ENCODE results near the gene PRLR. TPM values are rescaled to one million over a fixed set of nuclear protein-coding genes. Genes with fewer than 3 reads are reported as not detected.

The PRLR gene
- total and polyA plus RNA-seq, 2 experiments from 2014 or later, result 0.31 to 2.2 TPM

DNA sequence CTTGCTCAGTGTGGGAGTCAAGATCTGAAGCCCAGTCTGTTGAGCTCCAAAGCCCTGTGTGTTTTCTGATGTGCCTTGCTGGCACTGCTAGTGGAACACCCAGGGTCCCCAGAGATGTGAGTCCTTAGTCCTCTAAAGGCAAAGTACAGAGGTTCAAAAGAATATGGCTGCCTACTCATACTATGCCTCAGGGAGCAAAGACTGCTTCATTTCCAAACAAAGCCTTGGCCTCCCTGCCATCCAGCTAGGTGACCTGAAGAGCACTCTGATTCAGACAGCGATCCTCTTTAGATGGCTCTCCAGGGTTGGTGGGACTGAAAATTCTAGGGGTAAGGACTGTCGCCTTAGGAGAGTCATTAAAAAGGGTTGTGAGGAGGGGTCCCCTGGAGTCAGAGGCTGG, 2.0 kb downstream of the PRLR start (continued):
- TF ChIP-seq, protein P1, sequence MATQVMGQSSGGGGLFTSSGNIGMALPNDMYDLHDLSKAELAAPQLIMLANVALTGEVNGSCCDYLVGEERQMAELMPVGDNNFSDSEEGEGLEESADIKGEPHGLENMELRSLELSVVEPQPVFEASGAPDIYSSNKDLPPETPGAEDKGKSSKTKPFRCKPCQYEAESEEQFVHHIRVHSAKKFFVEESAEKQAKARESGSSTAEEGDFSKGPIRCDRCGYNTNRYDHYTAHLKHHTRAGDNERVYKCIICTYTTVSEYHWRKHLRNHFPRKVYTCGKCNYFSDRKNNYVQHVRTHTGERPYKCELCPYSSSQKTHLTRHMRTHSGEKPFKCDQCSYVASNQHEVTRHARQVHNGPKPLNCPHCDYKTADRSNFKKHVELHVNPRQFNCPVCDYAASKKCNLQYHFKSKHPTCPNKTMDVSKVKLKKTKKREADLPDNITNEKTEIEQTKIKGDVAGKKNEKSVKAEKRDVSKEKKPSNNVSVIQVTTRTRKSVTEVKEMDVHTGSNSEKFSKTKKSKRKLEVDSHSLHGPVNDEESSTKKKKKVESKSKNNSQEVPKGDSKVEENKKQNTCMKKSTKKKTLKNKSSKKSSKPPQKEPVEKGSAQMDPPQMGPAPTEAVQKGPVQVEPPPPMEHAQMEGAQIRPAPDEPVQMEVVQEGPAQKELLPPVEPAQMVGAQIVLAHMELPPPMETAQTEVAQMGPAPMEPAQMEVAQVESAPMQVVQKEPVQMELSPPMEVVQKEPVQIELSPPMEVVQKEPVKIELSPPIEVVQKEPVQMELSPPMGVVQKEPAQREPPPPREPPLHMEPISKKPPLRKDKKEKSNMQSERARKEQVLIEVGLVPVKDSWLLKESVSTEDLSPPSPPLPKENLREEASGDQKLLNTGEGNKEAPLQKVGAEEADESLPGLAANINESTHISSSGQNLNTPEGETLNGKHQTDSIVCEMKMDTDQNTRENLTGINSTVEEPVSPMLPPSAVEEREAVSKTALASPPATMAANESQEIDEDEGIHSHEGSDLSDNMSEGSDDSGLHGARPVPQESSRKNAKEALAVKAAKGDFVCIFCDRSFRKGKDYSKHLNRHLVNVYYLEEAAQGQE (IDR thresholded peaks at IDR 0.05; ENCODE audit: unreplicated experiment), result no peak
- TF ChIP-seq CREB1 (CRISPR knock-in tag; IDR thresholded peaks at IDR 0.05; ENCODE audit: low read depth), result no peak

GRCh38 chr5:35227720-35228119, 2.6 kb downstream of the PRLR start:
- DNase-seq (ENCODE audit: low spot score), result no peak
- H3K27me3 ChIP-seq (ENCODE audit: insufficient read depth), result peaks cover 11% of the 10 kb centered on the region
- no peak overlapping the region for H3K4me3 Mint-ChIP-seq
- no peak overlapping the region for H3K27ac ChIP-seq (ENCODE audit: low read depth)
- no peak for ATAC-seq
- peaks cover 13% of the 10 kb centered on the region; the same call in 2 of the 3 replicates for H3K4me1 Mint-ChIP-seq
- no peak overlapping the region for H2AFZ ChIP-seq
- no peaks in the 10 kb centered on the region for H4K20me1 ChIP-seq (replicated peaks; ENCODE audit: insufficient read depth)
- no peaks in the 10 kb centered on the region for H3K36me3 Mint-ChIP-seq (ENCODE audit: low read depth)
- H3K9me3 Mint-ChIP-seq, result no peaks in the 10 kb centered on the region
- no peak overlapping the region for H3K4me3 ChIP-seq
- H3F3A ChIP-seq (replicated peaks; ENCODE audit: low read depth), result no peaks in the 10 kb centered on the region
- H3K36me3 ChIP-seq (ENCODE audit: insufficient read depth), result no peaks in the 10 kb centered on the region
- H3K79me2 ChIP-seq (replicated peaks; ENCODE audit: insufficient read depth), result no peaks in the 10 kb centered on the region
- H3K27ac Mint-ChIP-seq, result no peak overlapping the region
- no peak overlapping the region for H3K4me2 ChIP-seq
- H3K4me1 ChIP-seq (ENCODE audit: insufficient read depth), result peaks cover 9% of the 10 kb centered on the region
- H3K9me2 ChIP-seq (ENCODE audit: insufficient read depth), result no peaks in the 10 kb centered on the region
- peaks cover 10% of the 10 kb centered on the region for H3K27me3 Mint-ChIP-seq (ENCODE audit: insufficient read depth, low read depth, poor library complexity)
- TF ChIP-seq EZH2 (IDR thresholded peaks at IDR 0.05; ENCODE audit: low read depth, unreplicated experiment) (no peak), POLR2AphosphoS5 (IDR thresholded peaks at IDR 0.05; ENCODE audit: low read depth) (no peak), CREB1 (CRISPR knock-in tag; IDR thresholded peaks at IDR 0.05; ENCODE audit: low read depth) (no peak), CTCF (conservative IDR thresholded peaks at IDR 0.05; ENCODE audit: low read depth in 2 of 2) (no peak), JUNB (IDR thresholded peaks at IDR 0.05; ENCODE audit: unreplicated experiment) (no peak)
- TF ChIP-seq, protein P2, sequence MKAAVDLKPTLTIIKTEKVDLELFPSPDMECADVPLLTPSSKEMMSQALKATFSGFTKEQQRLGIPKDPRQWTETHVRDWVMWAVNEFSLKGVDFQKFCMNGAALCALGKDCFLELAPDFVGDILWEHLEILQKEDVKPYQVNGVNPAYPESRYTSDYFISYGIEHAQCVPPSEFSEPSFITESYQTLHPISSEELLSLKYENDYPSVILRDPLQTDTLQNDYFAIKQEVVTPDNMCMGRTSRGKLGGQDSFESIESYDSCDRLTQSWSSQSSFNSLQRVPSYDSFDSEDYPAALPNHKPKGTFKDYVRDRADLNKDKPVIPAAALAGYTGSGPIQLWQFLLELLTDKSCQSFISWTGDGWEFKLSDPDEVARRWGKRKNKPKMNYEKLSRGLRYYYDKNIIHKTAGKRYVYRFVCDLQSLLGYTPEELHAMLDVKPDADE (IDR thresholded peaks at IDR 0.05), result no peak
- TF ChIP-seq, protein P1 (IDR thresholded peaks at IDR 0.05; ENCODE audit: unreplicated experiment), result no peak
- TF ChIP-seq, protein P3, sequence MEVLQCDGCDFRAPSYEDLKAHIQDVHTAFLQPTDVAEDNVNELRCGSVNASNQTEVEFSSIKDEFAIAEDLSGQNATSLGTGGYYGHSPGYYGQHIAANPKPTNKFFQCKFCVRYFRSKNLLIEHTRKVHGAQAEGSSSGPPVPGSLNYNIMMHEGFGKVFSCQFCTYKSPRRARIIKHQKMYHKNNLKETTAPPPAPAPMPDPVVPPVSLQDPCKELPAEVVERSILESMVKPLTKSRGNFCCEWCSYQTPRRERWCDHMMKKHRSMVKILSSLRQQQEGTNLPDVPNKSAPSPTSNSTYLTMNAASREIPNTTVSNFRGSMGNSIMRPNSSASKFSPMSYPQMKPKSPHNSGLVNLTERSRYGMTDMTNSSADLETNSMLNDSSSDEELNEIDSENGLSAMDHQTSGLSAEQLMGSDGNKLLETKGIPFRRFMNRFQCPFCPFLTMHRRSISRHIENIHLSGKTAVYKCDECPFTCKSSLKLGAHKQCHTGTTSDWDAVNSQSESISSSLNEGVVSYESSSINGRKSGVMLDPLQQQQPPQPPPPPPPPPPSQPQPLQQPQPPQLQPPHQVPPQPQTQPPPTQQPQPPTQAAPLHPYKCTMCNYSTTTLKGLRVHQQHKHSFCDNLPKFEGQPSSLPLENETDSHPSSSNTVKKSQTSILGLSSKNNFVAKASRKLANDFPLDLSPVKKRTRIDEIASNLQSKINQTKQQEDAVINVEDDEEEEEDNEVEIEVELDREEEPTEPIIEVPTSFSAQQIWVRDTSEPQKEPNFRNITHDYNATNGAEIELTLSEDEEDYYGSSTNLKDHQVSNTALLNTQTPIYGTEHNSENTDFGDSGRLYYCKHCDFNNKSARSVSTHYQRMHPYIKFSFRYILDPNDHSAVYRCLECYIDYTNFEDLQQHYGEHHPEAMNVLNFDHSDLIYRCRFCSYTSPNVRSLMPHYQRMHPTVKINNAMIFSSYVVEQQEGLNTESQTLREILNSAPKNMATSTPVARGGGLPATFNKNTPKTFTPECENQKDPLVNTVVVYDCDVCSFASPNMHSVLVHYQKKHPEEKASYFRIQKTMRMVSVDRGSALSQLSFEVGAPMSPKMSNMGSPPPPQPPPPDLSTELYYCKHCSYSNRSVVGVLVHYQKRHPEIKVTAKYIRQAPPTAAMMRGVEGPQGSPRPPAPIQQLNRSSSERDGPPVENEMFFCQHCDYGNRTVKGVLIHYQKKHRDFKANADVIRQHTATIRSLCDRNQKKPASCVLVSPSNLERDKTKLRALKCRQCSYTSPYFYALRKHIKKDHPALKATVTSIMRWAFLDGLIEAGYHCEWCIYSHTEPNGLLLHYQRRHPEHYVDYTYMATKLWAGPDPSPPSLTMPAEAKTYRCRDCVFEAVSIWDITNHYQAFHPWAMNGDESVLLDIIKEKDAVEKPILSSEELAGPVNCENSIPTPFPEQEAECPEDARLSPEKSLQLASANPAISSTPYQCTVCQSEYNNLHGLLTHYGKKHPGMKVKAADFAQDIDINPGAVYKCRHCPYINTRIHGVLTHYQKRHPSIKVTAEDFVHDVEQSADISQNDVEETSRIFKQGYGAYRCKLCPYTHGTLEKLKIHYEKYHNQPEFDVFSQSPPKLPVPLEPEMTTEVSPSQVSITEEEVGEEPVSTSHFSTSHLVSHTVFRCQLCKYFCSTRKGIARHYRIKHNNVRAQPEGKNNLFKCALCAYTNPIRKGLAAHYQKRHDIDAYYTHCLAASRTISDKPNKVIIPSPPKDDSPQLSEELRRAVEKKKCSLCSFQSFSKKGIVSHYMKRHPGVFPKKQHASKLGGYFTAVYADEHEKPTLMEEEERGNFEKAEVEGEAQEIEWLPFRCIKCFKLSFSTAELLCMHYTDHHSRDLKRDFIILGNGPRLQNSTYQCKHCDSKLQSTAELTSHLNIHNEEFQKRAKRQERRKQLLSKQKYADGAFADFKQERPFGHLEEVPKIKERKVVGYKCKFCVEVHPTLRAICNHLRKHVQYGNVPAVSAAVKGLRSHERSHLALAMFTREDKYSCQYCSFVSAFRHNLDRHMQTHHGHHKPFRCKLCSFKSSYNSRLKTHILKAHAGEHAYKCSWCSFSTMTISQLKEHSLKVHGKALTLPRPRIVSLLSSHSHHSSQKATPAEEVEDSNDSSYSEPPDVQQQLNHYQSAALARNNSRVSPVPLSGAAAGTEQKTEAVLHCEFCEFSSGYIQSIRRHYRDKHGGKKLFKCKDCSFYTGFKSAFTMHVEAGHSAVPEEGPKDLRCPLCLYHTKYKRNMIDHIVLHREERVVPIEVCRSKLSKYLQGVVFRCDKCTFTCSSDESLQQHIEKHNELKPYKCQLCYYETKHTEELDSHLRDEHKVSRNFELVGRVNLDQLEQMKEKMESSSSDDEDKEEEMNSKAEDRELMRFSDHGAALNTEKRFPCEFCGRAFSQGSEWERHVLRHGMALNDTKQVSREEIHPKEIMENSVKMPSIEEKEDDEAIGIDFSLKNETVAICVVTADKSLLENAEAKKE (CRISPR knock-in tag; IDR thresholded peaks at IDR 0.05), result no peak
